Effector CD8-positive, alpha-beta T cell (primary cell): ENCODE data around the gene SMCO4.
"Not testable (repeated sequence)": the region's sequence is repeated elsewhere in the genome, so short reads cannot be mapped to it uniquely, and the experiment has no call there.

Source experiments
- DNase-seq: peaks from one replicate; lab custom pipeline; 2025; lab: John Stamatoyannopoulos, UW

Gene SMCO4

DNA sequence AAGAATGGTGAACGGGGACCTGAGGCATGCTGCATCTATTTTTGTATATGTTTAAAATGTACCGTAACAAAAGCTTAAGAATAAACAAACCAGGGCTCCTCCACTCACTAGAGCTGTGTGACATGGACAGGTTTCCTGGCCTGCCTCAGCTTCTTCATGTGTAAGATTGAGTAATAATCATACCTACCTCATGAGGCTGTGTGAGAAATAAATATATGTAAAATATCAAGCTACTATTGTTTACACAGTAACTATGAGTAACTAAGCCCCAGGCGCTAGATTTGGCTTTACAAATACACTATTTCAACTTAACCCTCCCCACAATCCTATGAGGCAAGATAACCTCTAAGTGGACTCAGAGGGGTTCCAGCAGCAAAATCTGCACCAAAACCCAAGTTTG lies 66.4 kb downstream of the SMCO4 start:
- no peak for DNase-seq

DNA sequence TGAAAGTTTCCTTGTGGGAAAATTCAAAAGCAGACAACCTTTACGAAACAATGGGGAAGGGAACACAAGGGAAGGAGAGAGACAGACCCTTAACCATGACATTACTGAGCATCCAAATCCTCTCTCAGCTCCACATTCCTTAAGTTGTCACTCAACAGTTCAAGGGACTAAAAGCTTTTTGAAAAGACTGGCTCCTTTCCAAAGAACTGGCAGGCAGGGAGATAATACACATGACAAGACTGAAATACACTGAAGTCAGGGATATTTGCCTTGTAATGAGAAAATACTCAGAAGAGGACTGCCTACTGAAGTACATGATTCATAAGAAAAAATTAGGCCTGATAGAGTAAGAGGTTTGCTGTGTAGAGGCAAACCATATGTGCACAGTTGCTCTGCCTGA lies 69.1 kb downstream of the SMCO4 start:
- no peak for DNase-seq

- DNase-seq: no peak
Observed at GRCh38 chr11:93468290-93468689, 74.9 kb downstream of the SMCO4 start.

GRCh38 chr11:93467054-93467453 lies 76.1 kb downstream of the SMCO4 start:
- no peak for DNase-seq

DNA sequence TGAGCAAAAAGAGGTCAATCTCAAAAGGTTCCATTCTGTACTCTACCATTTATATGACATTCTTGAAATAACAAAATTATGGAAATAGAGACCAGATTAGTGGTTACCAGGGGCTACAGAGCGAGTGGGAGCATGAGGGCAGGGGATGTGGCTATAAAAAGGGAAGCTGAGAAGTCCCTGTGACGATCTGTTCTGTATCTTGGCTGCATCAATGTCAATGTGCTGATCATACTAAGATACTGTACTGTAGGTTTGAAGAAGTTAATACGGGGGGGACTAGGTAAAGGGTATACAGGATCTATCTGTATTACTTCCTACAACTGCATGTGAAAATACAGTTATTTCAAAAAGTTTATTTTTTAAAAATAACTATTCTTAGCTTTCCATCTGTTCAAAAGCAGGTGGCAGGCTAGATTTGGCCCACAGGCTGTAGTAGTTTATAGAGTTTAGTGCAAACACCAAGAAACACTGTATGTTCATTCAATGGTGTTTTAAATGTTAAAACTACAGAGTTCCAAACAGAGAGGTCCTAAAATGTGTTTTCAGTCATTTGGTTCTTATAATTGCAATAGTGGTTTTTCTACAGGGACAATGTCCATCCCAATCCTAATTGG lies 78.2 kb downstream of the SMCO4 start:
- no peak for DNase-seq

DNA sequence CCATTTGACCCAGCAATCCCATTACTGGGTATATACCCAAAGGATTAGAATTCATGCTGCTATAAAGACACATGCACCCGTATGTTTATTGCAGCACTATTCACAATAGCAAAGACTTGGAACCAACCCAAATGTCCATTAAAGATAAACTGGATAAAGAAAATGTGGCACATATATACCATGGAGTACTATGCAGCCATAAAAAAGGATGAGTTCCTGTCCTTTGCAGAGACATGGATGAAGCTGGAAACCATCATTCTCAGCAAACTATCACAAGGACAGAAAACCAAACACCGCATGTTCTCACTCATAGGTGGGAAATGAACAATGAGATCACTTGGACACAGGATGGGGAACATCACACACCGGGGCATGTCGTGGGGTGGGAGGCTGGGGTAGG lies 79.5 kb downstream of the SMCO4 start:
- DNase-seq: not testable (repeated sequence)

DNA sequence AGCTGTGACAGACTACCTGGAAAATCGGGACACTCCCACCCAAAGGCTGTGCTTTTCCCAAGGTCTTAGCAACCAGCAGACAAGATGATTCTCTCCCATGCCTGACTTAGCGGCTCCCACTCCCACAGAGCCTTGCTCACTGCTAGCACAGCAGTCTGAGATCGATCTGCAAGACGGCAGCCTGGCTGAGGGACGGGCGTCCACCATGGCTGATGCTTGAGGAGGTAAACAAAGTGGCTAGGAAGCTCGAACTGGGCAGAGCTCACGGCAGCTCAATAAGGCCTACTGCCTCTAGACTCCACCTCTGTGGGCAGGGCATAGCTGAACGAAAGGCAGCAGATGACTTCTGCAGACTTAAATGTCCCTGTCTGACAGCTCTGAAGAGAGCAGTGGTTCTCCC lies 84.9 kb downstream of the SMCO4 start:
- DNase-seq: no peak

DNA sequence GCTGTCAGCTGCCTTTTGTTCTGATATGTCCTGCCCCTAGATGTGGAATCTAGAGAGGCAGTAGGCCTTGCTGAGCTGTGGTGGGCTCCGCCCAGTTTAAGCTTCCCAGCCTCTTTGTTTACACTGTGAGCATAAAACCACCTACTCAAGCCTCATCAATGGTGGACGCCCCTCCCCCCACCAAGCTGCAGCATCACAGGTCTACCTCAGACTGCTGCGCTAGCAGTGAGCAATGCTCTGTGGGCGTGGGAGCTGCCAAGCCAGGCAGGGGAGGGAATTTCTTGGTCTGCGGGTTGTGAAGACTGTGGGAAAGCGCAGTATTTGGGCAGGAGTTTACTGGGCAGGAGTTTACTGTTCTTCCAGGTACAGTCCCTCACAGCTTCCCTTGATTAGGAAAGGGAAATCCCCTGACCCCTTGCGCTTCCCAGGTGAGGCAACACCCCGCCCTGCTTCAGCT lies 98.5 kb downstream of the SMCO4 start:
- no peak for DNase-seq

GRCh38 chr11:93443232-93443631 lies 100.0 kb downstream of the SMCO4 start:
- not testable (repeated sequence) for DNase-seq

GRCh38 chr11:93432247-93432646 lies 110.9 kb downstream of the SMCO4 start:
- no peak for DNase-seq
